OCI-M2 (cell line): ENCODE results near the gene PLK5.
"Not testable (repeated sequence)": the region's sequence is repeated elsewhere in the genome, so short reads cannot be mapped to it uniquely, and the experiment has no call there.

Source experiments
- DNase-seq: peaks from one replicate; lab custom pipeline; 2025; ENCODE audit not compliant: unreplicated experiment; lab: John Stamatoyannopoulos, UW

PLK5 gene, protein sequence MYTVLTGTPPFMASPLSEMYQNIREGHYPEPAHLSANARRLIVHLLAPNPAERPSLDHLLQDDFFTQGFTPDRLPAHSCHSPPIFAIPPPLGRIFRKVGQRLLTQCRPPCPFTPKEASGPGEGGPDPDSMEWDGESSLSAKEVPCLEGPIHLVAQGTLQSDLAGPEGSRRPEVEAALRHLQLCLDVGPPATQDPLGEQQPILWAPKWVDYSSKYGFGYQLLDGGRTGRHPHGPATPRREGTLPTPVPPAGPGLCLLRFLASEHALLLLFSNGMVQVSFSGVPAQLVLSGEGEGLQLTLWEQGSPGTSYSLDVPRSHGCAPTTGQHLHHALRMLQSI

DNA sequence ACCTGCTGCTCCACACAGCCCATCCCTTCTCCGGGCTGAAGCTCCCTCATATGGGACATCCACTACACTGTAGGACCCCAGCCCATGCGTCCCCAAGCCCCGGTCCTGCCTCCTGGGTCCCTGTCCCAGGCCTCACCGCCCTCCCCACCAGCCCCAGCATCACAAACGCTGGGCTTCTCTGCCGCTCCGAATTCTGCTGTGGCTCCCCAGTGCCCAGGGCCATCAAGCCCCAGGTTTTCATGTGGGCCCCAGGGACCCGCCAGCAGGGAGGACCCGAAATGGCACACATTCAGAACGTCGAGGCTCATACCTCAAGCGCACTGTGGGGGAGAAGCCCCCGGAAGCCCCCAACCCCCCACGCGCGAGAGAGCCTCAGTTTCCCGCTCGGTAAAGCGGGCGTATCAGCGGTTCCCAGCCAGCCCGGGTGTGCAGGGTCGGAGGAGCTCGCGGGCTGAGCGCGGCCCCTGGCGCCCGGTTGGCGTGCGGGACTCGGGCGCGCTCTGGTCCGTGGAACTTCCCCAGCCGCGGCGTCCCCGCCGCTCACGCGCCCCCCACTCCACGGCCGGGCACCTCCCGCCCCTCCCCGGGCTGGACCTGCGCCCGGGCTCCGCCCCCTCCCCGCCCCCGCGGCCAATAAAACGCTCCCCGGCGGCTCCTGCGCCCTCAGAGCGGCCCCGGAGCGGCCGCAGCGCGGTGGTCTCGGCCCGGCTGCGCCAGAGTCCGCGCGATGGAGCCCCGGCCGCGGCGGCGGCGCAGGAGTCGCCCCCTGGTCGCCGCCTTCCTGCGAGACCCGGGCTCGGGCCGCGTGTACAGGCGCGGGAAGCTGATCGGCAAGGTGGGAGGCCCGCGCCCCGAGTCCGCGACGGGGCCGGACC, at the start of gene PLK5:
TSS of gene PLK5 (plus strand) at position 666 of the 875 bp plus-strand sequence. CDS start 2,920 bp downstream, outside the sequence.
- DNase-seq: no peak

GRCh38 chr19:1474765-1475351, 49.0 kb upstream of the PLK5 start:
- no peak for DNase-seq

- no peak for DNase-seq
Observed at GRCh38 chr19:1475751-1476437, 48.0 kb upstream of the PLK5 start.

- DNase-seq: not testable (repeated sequence)
Observed at GRCh38 chr19:1477056-1477455, 46.8 kb upstream of the PLK5 start.

DNA sequence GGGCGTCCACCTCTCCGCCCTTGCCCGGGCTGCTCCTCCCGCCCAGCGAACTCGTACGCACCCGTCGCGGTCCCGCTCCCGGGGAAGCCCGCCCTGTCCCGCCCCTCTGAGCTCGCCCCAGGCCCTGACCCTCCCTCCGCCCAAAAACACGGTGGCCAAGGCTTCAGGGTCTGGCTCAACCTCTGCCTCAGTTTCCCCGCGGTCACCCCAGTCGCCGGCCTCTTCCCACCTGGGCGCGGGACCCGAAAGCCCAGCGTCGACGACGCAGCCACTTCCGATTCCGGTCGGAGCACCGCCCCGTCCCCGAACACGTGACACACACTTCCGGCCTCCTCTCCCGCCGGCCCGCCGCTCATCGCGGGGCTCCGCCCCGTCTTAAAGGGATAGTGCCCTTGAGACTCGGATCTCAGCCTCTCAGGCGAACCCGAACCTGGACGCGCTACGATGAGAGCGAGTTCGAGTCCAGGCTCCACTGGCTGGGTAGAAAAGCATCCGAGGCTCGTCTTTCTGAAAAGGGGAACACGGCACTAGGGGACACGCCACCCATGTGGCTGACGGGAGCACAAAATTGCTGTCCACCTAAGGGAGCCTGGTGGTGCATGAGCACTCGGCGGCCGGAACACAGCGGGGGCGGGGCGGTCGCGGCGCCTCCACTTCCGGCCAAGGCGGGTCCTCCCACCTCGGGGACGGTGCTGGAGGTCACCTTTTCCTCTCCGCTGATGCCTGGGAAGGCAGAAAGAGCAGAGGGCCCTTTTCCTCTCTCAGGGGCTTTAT, 44.8 kb upstream of the PLK5 start, which contains the start of gene C19orf25:
TSS of gene C19orf25 (minus strand) at position 282 of the 774 bp plus-strand sequence. CDS start 312 bp downstream, outside the sequence.
- DNase-seq: peak; percentile 85

DNA sequence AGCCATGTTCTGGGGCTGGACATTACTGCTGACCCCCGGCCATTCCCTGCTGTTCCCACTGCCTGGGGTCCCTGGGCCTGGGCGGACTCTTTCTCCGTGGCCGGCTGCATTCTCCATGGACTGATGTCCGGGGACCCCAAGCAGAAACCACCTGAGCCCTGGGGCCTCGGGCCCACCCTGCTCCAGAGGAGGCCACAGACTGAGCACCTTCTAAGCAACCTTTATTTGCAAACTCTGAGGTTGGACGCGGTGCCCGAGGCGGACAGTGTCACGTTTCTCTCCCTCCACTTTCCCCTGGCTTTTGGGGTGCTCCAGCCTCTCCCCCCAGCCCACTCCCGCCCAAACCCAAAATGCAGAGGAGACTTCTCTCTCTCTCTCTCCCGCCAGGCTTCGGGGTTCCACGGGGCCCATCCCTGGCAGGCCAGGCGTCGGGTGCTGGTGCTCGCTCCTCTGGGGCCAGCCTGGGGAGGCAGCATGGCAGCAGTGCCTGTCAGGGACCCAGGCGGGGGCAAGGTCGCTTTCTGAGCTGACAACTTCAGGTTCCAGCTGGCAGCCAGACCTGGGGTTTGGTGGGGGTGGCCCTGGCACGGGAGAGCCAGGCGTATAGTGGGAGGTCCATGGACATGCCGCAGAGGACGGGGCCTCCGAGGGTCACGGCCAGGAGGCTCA, 42.5 kb upstream of the PLK5 start:
- DNase-seq: no peak

GRCh38 chr19:1481893-1482360, 42.0 kb upstream of the PLK5 start:
- no peak for DNase-seq

- no peak for DNase-seq
Observed at GRCh38 chr19:1482361-1483130, 41.3 kb upstream of the PLK5 start.

DNA sequence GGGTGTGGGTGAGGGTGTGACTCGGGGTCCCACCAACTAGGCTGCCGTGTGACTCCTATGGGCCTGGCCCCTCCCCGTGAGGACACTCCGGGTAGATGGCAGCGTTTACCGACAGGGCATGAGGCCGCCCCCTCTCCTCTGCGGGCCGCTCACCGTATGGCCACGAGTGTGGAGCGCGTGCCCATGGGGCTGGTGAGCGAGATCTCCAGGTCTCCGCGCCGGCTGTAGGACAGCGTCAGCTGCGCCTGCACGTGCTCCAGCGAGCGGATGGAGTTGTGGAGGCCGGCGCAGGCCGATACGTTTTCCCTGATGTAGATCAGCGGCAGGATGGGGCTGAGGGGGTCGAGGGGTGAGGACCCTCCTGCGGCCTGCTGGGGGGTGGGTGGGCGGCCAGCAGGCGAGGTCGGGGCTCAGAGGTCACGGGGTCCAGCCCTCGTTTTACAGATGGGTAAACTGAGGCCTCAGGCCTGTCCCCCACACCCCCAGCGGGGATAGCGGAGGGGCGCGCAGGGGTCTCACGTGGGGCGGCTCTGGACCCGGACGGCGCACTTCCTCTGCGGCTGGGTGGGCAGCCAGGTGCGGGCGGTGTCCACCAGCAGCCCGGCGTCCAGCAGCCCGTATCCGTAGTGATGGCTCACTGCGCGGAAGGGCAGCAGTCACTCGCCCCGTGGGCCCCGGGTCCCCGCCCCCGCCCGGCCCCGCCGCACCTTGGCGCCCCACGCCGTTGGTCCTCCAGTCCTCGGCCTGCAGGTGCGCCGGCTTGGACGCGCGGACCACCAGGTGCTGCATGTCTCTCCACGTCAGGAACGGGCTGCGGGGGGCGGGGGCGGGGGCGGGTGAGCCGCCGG, 40.5 kb upstream of the PLK5 start:
- no peak for DNase-seq

- DNase-seq: no peak
Observed at GRCh38 chr19:1483979-1484428, 39.9 kb upstream of the PLK5 start.

DNA sequence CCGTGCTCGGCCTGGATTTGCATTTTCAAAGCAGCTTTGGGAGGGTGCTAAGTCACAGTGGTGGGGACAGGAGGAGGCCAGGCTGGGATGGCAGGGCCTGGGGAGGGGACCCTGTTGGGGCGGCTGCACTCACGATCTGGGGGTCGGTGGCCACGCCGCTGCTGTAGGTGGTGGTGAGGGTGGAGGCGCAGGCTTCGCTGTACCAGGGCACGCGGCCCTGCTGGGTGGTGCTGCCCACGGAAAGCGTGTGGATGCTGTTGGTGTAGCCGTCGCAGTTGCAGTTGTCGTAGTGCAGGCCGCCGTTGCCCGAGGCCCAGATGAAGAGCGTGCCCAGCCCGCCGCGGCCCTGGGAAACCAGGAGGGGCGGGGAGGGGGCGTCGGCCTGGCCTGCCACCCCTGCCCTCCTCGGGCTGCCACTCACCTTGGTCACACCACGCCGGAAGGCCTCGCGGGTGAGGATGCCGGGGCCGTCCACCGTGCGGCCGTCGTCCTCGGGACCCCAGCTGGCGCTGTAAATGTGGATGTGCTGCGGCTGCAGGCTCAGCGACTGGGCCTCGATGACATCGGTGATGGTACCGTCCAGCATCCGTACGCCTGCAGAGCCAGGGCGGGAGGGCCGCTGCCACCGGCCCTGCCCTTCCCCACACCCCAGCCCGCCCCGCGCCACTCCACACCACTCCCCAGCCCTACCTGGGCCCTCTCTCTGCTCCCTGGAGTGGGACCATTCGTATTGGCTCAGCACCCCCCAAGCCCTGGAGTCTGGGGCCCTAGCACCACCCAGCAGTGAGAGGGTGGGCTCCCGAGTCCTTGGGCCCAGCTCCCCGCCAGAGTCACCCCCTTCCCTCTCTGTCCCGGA, 36.9 kb upstream of the PLK5 start:
- no peak for DNase-seq

- no peak for DNase-seq
Observed at GRCh38 chr19:1487576-1488281, 36.1 kb upstream of the PLK5 start.

DNA sequence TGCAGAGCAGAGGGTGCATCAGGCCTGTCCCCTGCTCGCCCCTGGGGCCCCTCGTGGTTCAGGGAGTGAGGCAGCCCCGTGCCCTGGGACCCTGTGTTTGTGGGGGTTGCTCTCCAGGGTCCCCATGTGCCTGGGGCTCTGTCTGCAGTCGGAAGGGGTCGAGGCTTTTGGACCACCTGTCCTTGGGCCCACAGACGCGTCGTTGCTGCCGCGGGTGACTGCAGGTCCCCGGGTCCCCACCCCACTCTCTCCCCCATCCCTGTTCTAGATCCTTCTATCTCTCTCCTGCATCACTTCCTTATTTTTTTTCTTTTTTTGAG, 35.6 kb upstream of the PLK5 start:
- DNase-seq: no peak

DNA sequence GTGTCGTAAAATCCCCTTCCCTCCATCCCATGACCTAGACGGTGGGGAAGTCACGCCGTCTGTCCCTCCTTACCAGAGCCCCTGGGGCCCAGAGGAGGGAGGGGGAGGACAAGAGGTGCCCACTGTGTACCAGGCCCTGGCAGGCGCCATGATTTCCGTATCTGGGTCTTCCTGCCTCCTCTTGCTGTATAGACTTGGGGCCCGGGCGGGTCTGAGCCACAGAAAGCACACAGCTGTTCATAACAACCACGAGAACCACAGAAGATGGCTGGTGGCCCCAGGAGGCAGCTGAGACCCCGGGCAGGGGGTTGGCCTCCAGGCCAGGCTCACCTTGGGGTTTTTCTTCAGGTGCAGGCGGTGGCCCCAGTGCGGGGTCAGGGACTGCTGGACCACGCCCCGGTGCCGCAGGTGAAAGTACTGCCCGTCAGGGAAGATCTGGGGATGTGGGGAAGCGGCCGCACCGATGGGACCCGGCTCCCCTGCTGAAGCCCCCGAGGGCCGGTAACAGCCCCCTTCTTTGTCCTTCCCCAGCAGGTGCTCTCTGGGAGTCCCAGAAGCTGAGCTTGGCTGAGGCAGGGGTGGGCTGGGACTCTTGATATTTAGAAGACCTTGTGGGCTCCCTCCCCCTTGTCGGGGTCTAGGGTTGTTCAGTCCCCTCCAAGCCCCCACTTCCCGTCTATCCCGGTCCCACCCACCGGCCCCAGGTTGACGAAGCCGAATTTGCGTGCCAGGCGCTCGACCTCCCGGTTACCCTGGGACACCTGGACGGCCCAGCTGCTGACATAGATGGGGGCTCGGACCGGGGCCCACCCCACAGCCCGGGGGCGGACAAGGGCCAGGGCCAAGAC, 34.2 kb upstream of the PLK5 start:
- DNase-seq: no peak

- DNase-seq: peak; percentile 89
Observed at GRCh38 chr19:1490311-1491113, 33.4 kb upstream of the PLK5 start, which contains the start of gene PCSK4. TSS of gene PCSK4 (minus strand) at chr19:1490350. CDS start at chr19:1490346, 4 bp downstream.
